Ishikawa (cell line): ENCODE measurements around the gene SNF8.

Source experiments
- CEBPB ChIP-seq: IDR thresholded peaks from 2 replicates; pipeline ENCODE4 v1.6.1; 2012
- CREB1 ChIP-seq: IDR thresholded peaks from 2 replicates; pipeline ENCODE4 v1.6.1; 2012; ENCODE audit warnings: low read depth
- EGR1 ChIP-seq: IDR thresholded peaks from 2 replicates; pipeline ENCODE4 v1.6.1; 2012
- EP300 ChIP-seq: IDR thresholded peaks from 2 replicates; pipeline ENCODE4 v1.6.1; 2012; ENCODE audit warnings: borderline replicate concordance
- FOXM1 ChIP-seq: IDR thresholded peaks from 2 replicates; pipeline ENCODE4 v1.6.1; 2012; ENCODE audit warnings: low read depth, borderline replicate concordance
- MAX ChIP-seq: IDR thresholded peaks from 2 replicates; pipeline ENCODE4 v1.6.1; 2012
- NFIC ChIP-seq: IDR thresholded peaks from 2 replicates; pipeline ENCODE4 v1.6.1; 2012
- RAD21 ChIP-seq: IDR thresholded peaks from 2 replicates; pipeline ENCODE4 v1.6.1; 2012; ENCODE audit warnings: low read depth
- REST ChIP-seq: IDR thresholded peaks from 2 replicates; pipeline ENCODE4 v1.6.1; 2012; ENCODE audit warnings: low read depth, mild to moderate bottlenecking
- TAF1 ChIP-seq: IDR thresholded peaks from 2 replicates; pipeline ENCODE4 v1.6.1; 2012; ENCODE audit warnings: low read depth, mild to moderate bottlenecking
- TCF12 ChIP-seq: IDR thresholded peaks from 2 replicates; pipeline ENCODE4 v1.6.1; 2012; ENCODE audit warnings: low read depth
- TEAD4 ChIP-seq: IDR thresholded peaks from 2 replicates; pipeline ENCODE4 v1.6.1; 2012
- YY1 ChIP-seq: IDR thresholded peaks from 2 replicates; pipeline ENCODE4 v1.6.1; 2012; ENCODE audit warnings: low read depth
- ZBTB7A ChIP-seq: IDR thresholded peaks from 2 replicates; pipeline ENCODE4 v1.6.1; 2012; ENCODE audit warnings: low read depth
- TF ChIP-seq, protein P1 (sequence below): IDR thresholded peaks from 2 replicates; pipeline ENCODE4 v1.6.1; 2012

SNF8 gene

DNA sequence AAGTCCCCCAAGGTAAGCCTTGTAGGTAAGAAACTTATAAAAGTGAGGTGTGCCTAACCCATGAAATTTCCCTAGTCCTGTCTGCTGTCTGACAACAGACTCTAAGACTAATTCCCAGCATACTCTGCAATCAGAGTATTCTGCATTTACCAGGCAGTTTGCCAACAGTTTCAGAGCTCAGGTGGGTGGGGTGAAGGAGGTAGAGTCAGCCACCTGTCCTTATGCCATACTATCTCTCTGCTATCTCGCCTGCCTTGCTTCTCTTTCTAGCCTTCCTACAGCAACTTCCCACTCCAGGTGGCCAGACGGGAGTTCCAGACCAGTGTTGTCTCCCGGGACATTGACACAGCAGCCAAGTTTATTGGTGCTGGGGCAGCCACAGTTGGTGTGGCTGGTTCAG is 49.8 kb downstream of the SNF8 start:
- TF ChIP-seq NFIC = no peak

- TF ChIP-seq RAD21 (no peak), MAX (no peak), TAF1 (no peak), CEBPB (no peak), YY1 (no peak), EGR1 (no peak), REST (no peak), TCF12 (no peak), TEAD4 (no peak), NFIC (no peak), EP300 (no peak), CREB1 (no peak), ZBTB7A (no peak)
- TF ChIP-seq, protein P1, sequence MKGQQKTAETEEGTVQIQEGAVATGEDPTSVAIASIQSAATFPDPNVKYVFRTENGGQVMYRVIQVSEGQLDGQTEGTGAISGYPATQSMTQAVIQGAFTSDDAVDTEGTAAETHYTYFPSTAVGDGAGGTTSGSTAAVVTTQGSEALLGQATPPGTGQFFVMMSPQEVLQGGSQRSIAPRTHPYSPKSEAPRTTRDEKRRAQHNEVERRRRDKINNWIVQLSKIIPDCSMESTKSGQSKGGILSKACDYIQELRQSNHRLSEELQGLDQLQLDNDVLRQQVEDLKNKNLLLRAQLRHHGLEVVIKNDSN = no peak
These were observed 50.8 kb downstream of the SNF8 start for GRCh38 chr17:48893646-48894508.

- no peak for TF ChIP-seq EP300
- TF ChIP-seq TEAD4 = 0 out of 2 replicates have a peak, but pooled peaks have one; percentile 9
- peak; percentile 44; the same call in 1 of the 2 replicates for TF ChIP-seq TAF1
- TF ChIP-seq ZBTB7A = no peak
- peak; percentile 48; the same call in 1 of the 2 replicates for TF ChIP-seq CEBPB
These were observed 51.5 kb downstream of the SNF8 start for GRCh38 chr17:48892940-48893645.

DNA sequence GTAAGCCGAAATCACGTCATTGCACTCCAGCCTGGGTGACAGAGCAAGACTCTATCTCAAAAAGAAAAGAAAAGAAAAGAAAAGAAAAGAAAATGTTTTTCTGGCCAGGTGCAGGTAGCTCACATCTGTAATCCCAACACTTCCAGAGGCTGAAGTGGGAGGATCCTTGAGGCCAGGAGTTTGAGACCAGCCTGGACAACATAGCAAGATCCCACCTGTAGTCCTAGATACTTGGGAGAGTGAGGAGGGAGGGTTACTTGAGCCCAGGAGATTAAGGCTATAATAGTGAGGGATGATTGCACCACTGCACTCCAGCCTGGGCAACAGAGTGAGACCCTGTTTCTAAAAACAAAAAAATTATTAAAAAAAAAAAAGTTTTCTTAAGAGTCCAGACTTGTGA is 54.6 kb downstream of the SNF8 start:
- TF ChIP-seq EP300 = no peak
- no peak for TF ChIP-seq ZBTB7A
- no peak for TF ChIP-seq CEBPB
- no peak for TF ChIP-seq REST
- no peak for TF ChIP-seq TAF1
- TF ChIP-seq CREB1 = no peak
- no peak for TF ChIP-seq MAX
- TF ChIP-seq TEAD4 = no peak
- TF ChIP-seq RAD21 = no peak
- TF ChIP-seq, protein P1 = no peak
- TF ChIP-seq YY1 = no peak
- no peak for TF ChIP-seq NFIC
- TF ChIP-seq EGR1 = no peak
- TF ChIP-seq TCF12 = no peak
- TF ChIP-seq FOXM1 = no peak

GRCh38 chr17:48883171-48883570 is 61.5 kb downstream of the SNF8 start:
- TF ChIP-seq EGR1 = no peak
- no peak for TF ChIP-seq FOXM1
- TF ChIP-seq, protein P1 = no peak
- TF ChIP-seq CREB1 = no peak
- TF ChIP-seq NFIC = no peak
- TF ChIP-seq TAF1 = no peak
- TF ChIP-seq REST = no peak
- TF ChIP-seq RAD21 = no peak
- no peak for TF ChIP-seq TCF12
- no peak for TF ChIP-seq YY1
- TF ChIP-seq MAX = no peak
- TF ChIP-seq TEAD4 = no peak
- TF ChIP-seq EP300 = no peak
- TF ChIP-seq ZBTB7A = no peak
